ES-I3 (cell line): ENCODE measurements around the gene PDE5A.
"Not testable (repeated sequence)": the region's sequence is repeated elsewhere in the genome, so short reads cannot be mapped to it uniquely, and the experiment has no call there.

Experiments used
- H3K36me3 ChIP-seq: 2 replicates; pipeline ENCODE4 v1.6.1; 2013; ENCODE audit warnings: mild to moderate bottlenecking, low read length, control low read depth, moderate library complexity; ENCODE audit not compliant: insufficient read depth
- H3K4me1 ChIP-seq: 2 replicates; pipeline ENCODE4 v1.6.1; 2013; ENCODE audit warnings: mild to moderate bottlenecking, control low read depth, low read length; ENCODE audit not compliant: insufficient read depth
- H3K9ac ChIP-seq: 2 replicates; pipeline ENCODE4 v1.6.1; 2013; ENCODE audit warnings: low read depth, mild to moderate bottlenecking, low read length, moderate library complexity
- H3K9me3 ChIP-seq: 2 replicates; pipeline ENCODE4 v1.6.1; 2013; ENCODE audit warnings: mild to moderate bottlenecking, low read length, moderate library complexity; ENCODE audit not compliant: control insufficient read depth, insufficient read depth

The PDE5A gene

DNA sequence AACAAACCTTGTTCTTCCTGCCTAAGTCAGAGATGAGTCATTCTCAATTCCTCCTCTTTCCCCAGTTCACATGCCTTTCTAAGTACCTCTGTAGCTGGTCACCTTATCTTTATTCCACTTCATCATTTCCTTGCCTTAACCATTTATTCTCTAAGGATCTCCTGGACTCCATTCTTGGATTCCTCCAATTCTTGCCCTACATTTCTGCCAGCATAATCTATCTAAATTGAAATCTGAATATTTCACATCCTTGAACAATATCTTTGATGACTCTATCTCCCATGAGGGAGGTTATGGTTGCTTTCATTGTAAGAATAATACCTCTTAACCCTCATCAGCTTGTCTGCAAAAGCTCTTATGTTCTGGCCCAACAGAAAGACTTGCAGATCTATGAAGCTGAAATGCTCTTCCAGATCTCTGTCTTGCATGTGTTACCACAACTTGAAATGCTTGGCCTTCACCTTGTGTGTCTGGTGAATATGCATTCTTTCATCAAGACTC, 28.6 kb upstream of the PDE5A start:
- Histone ChIP-seq H3K9me3 (no peaks in the 10 kb centered on the region), H3K36me3 (no peaks in the 10 kb centered on the region), H3K9ac (no peak overlapping the region), H3K4me1 (peaks cover 13% of the 10 kb centered on the region)

- Histone ChIP-seq H3K4me1 (peaks cover 13% of the 10 kb centered on the region), H3K9ac (no peak overlapping the region), H3K9me3 (no peaks in the 10 kb centered on the region), H3K36me3 (no peaks in the 10 kb centered on the region)
These were observed 27.7 kb upstream of the PDE5A start for GRCh38 chr4:119656342-119656741.

- Histone ChIP-seq H3K4me1 (peaks cover 13% of the 10 kb centered on the region), H3K9me3 (no peaks in the 10 kb centered on the region), H3K36me3 (no peaks in the 10 kb centered on the region), H3K9ac (no peak overlapping the region)
These were observed 26.7 kb upstream of the PDE5A start for GRCh38 chr4:119655111-119655837.

- Histone ChIP-seq H3K4me1 (peaks cover 13% of the 10 kb centered on the region), H3K9me3 (no peaks in the 10 kb centered on the region), H3K36me3 (no peaks in the 10 kb centered on the region), H3K9ac (no peak overlapping the region)
These were observed 25.4 kb upstream of the PDE5A start for GRCh38 chr4:119653990-119654389.

- H3K4me1 ChIP-seq, result peaks cover 13% of the 10 kb centered on the region
- no peaks in the 10 kb centered on the region for H3K36me3 ChIP-seq
- no peaks in the 10 kb centered on the region for H3K9me3 ChIP-seq
- H3K9ac ChIP-seq, result no peak overlapping the region
These were observed 24.4 kb upstream of the PDE5A start for GRCh38 chr4:119652998-119653397.

GRCh38 chr4:119648398-119648797, 19.8 kb upstream of the PDE5A start:
- no peaks in the 10 kb centered on the region for H3K36me3 ChIP-seq
- H3K4me1 ChIP-seq, result no peaks in the 10 kb centered on the region
- H3K9ac ChIP-seq, result no peak overlapping the region
- no peaks in the 10 kb centered on the region for H3K9me3 ChIP-seq

DNA sequence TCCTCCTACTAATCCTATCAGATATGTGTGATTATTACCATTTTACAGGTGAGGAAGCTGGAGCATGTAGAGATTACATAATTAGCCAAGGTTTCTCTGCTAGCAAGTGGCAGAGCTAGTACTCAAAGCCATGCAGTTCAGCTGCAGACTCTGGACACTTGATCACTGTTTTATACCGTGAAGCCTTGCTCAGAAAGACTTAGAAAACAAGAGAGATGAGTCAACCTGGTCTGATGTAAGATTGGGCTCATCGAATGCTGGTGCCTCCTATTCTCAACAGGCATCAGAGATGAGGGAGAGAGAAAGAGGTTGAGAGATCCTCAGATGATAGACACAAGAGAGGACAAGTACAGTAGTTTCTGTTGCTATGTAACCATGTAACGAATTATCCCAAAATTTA, 19.0 kb upstream of the PDE5A start:
- Histone ChIP-seq H3K36me3 (no peaks in the 10 kb centered on the region), H3K4me1 (no peaks in the 10 kb centered on the region), H3K9me3 (no peaks in the 10 kb centered on the region), H3K9ac (no peak overlapping the region)

GRCh38 chr4:119646347-119647071, 17.9 kb upstream of the PDE5A start:
- H3K4me1 ChIP-seq, result no peaks in the 10 kb centered on the region
- no peak overlapping the region for H3K9ac ChIP-seq
- H3K9me3 ChIP-seq, result no peaks in the 10 kb centered on the region
- no peaks in the 10 kb centered on the region for H3K36me3 ChIP-seq

- no peaks in the 10 kb centered on the region for H3K36me3 ChIP-seq
- H3K4me1 ChIP-seq, result no peaks in the 10 kb centered on the region
- no peaks in the 10 kb centered on the region for H3K9me3 ChIP-seq
- H3K9ac ChIP-seq, result no peak overlapping the region
These were observed 14.9 kb upstream of the PDE5A start for GRCh38 chr4:119643306-119644042.

DNA sequence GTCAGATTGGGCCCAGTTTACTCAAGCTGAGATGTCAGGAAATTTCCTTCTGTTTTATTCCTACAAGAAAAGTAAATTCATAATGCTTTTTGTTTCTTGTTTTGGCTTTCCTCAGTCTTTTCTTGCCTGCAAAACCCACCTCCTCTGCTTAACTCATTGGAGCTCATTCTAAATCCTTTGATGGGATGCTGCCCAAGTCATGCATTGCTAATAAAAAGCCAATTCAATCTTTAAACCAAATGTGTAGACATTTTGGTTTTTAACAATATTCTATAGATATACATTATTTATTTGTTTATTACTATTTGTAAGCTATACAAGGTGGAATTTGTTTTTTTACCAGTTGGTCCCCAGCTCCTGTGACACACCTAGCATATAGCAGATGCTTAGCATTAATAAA, 13.2 kb upstream of the PDE5A start:
- H3K36me3 ChIP-seq, result no peaks in the 10 kb centered on the region
- no peak overlapping the region for H3K9ac ChIP-seq
- H3K9me3 ChIP-seq, result no peaks in the 10 kb centered on the region
- no peaks in the 10 kb centered on the region for H3K4me1 ChIP-seq

- Histone ChIP-seq H3K9ac (no peak overlapping the region), H3K4me1 (no peaks in the 10 kb centered on the region), H3K36me3 (no peaks in the 10 kb centered on the region), H3K9me3 (no peaks in the 10 kb centered on the region)
These were observed 9.8 kb upstream of the PDE5A start for GRCh38 chr4:119638359-119638758.

GRCh38 chr4:119636851-119637250, 8.2 kb upstream of the PDE5A start:
- H3K9me3 ChIP-seq, H3K36me3 ChIP-seq, H3K9ac ChIP-seq, H3K4me1 ChIP-seq: not testable (repeated sequence)

DNA sequence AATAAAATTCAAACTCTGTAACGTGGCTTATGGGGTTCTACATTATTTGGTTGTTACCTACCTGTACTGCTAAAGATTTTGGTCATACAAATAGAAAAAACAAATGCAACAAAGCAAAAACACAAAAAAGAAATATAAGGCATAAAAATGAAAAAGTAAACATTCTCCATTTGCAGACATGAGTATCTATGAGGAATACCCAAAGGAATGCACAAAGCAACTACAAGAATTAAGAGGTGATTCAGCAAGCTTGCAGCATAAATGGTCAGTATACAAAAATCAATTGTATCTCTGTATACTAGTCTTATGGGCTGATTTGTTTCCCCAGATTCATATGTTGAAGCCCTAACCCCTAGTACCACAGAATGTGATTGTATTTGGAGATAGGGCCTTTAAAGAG, 3.6 kb upstream of the PDE5A start:
- H3K36me3 ChIP-seq, result no peaks in the 10 kb centered on the region
- H3K9ac ChIP-seq, result no peak overlapping the region
- no peaks in the 10 kb centered on the region for H3K9me3 ChIP-seq
- no peaks in the 10 kb centered on the region for H3K4me1 ChIP-seq

GRCh38 chr4:119629142-119629471, 503 bp upstream of the PDE5A start:
- Histone ChIP-seq H3K9me3 (no peaks in the 10 kb centered on the region), H3K4me1 (no peaks in the 10 kb centered on the region), H3K36me3 (no peaks in the 10 kb centered on the region), H3K9ac (peak overlapping the region; percentile 65; the same call in 1 of the 2 replicates)
